Measurements from ENCODE around the gene BCKDK. TPM values are rescaled to one million over a fixed set of nuclear protein-coding genes. Genes with fewer than 3 reads are reported as not detected.

BCKDK gene
- total RNA-seq, 4 donors from 2014 or later: 37.9 to 53.4 (median 45.6) TPM

- H3K4me1 ChIP-seq: peaks cover 0 to 31% (median 2%) of the 10 kb centered on the region in 4 donors
- H3K9me3 ChIP-seq: no peaks in the 10 kb centered on the region
- WGBS, 2 donors: 92 to 96% methylated on average over 3 of the region's 3 CpGs
- DNase-seq (ENCODE audit: low spot score in 2 of 2): no peak
- no peak for TF ChIP-seq EP300 (IDR thresholded peaks at IDR 0.05)
- no peak for TF ChIP-seq CTCF (IDR thresholded peaks at IDR 0.05)
- TF ChIP-seq POLR2A (IDR thresholded peaks at IDR 0.05): no peak
- H3K27ac ChIP-seq: peak overlapping the region in 1 of 4 donors; percentile 85
- H3K4me3 ChIP-seq: no peak overlapping the region
- no peaks in the 10 kb centered on the region for H3K27me3 ChIP-seq
- H3K36me3 ChIP-seq: peaks cover 3 to 98% (median 4%) of the 10 kb centered on the region in 3 donors
These were observed 17.7 kb downstream of the BCKDK start for GRCh38 chr16:31125844-31126243.

GRCh38 chr16:31127182-31127581 is 19.0 kb downstream of the BCKDK start:
- Histone ChIP-seq H3K27ac (peak overlapping the region in 3 of 4 donors; percentile 77 to 85 (median 84)), H3K27me3 (no peaks in the 10 kb centered on the region), H3K4me3 (no peak overlapping the region), H3K36me3 (peaks cover 0 to 98% (median 4%) of the 10 kb centered on the region in 3 donors), H3K9me3 (no peaks in the 10 kb centered on the region), H3K4me1 (peaks cover 0 to 31% (median 2%) of the 10 kb centered on the region in 4 donors)
- 88 to 90% methylated on average over 13 of the region's 13 CpGs for WGBS, 2 donors
- no peak for TF ChIP-seq POLR2A (IDR thresholded peaks at IDR 0.05)
- no peak for TF ChIP-seq CTCF (IDR thresholded peaks at IDR 0.05)
- TF ChIP-seq EP300 (IDR thresholded peaks at IDR 0.05): no peak
- no peak for DNase-seq (ENCODE audit: low spot score in 2 of 2)

- Histone ChIP-seq H3K27ac (peak overlapping the region; percentile 18 to 85 (median 80)), H3K27me3 (no peaks in the 10 kb centered on the region), H3K36me3 (peaks cover 0 to 93% (median 4%) of the 10 kb centered on the region in 3 donors), H3K9me3 (no peaks in the 10 kb centered on the region), H3K4me1 (peaks cover 0 to 31% (median 2%) of the 10 kb centered on the region in 4 donors), H3K4me3 (no peak overlapping the region)
- no peak for DNase-seq (ENCODE audit: low spot score in 2 of 2)
- WGBS, 2 donors: 59 to 69% methylated on average over 11 to 13 of the region's 14 CpGs
- TF ChIP-seq POLR2A (IDR thresholded peaks at IDR 0.05) (no peak), EP300 (IDR thresholded peaks at IDR 0.05) (no peak), CTCF (IDR thresholded peaks at IDR 0.05) (no peak)
These were observed 20.8 kb downstream of the BCKDK start for GRCh38 chr16:31128711-31129567.

GRCh38 chr16:31129568-31130335 is 21.6 kb downstream of the BCKDK start:
- WGBS, 2 donors: 38 to 41% methylated on average over 22 to 29 of the region's 29 CpGs
- Histone ChIP-seq H3K36me3 (peaks cover 0 to 87% (median 4%) of the 10 kb centered on the region in 3 donors), H3K27me3 (no peaks in the 10 kb centered on the region), H3K27ac (peak overlapping the region; percentile 18 to 85 (median 80)), H3K4me3 (peak overlapping the region in 1 of 4 donors; percentile 4), H3K4me1 (peaks cover 0 to 34% (median 2%) of the 10 kb centered on the region in 4 donors), H3K9me3 (no peaks in the 10 kb centered on the region)
- peak in 1 of 2 donors; percentile 31 for TF ChIP-seq POLR2A (IDR thresholded peaks at IDR 0.05)
- TF ChIP-seq CTCF (IDR thresholded peaks at IDR 0.05): no peak
- peak in 1 of 2 donors; percentile 54 for TF ChIP-seq EP300 (IDR thresholded peaks at IDR 0.05)
- DNase-seq (ENCODE audit: low spot score in 2 of 2): no peak

Measured in tibial nerve (tissue), 4 donors.